GM12865 (cell line): ENCODE data around the gene HMCN1.

Experiments
- DNase-seq: peaks from one replicate; pipeline ENCODE4 v3.0.0; 2010; ENCODE audit warnings: low read depth
- H3K4me3 ChIP-seq: 2 replicates; pipeline ENCODE4 v1.5.1; 2011; ENCODE audit warnings: mild to moderate bottlenecking, low read depth, low read length, control low read depth
- TF ChIP-seq, protein P1 (sequence below): IDR thresholded peaks from 2 replicates; pipeline ENCODE4 v1.5.1; 2011; ENCODE audit warnings: low read length, control low read depth, low read depth, inconsistent platforms; ENCODE audit not compliant: insufficient read depth; ENCODE audit errors: missing control alignments

HMCN1 gene

GRCh38 chr1:186002406-186002805, 268.2 kb downstream of the HMCN1 start:
- H3K4me3 ChIP-seq: no peak overlapping the region
- DNase-seq: no peak
- TF ChIP-seq, protein P1, sequence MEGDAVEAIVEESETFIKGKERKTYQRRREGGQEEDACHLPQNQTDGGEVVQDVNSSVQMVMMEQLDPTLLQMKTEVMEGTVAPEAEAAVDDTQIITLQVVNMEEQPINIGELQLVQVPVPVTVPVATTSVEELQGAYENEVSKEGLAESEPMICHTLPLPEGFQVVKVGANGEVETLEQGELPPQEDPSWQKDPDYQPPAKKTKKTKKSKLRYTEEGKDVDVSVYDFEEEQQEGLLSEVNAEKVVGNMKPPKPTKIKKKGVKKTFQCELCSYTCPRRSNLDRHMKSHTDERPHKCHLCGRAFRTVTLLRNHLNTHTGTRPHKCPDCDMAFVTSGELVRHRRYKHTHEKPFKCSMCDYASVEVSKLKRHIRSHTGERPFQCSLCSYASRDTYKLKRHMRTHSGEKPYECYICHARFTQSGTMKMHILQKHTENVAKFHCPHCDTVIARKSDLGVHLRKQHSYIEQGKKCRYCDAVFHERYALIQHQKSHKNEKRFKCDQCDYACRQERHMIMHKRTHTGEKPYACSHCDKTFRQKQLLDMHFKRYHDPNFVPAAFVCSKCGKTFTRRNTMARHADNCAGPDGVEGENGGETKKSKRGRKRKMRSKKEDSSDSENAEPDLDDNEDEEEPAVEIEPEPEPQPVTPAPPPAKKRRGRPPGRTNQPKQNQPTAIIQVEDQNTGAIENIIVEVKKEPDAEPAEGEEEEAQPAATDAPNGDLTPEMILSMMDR: no peak

DNA sequence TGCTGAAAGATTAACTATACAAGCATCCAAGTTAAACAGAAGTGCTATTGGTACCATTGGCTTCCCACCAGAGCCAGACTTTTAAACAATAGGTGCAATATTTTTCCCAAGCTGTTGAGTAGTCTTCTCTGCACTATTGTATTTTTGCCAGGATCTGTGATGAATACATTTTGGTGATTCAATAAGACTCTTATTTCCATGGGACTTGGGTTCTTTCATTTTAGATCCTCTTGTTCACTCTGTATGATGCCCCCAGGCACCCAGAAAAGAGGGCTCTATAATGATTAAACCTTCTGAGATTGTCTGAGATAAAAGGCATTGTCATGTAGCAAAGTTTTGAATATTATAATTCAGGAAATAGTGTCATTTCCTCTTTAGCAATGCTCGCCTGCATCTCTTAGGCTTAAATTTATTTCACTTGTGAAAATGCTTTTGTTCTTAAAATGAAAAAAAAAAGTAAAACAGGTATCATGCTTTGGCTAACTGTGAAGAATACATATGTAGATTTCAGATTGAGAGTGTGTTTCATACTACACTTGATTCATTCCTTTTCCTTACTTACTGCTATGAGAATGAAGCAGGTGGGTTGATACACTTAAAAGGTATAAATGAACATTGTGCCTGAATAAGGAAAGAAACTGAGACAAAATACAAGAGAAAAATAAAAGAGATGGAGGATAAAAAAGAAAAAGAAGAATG, 275.0 kb downstream of the HMCN1 start:
- TF ChIP-seq, protein P1: no peak
- no peak for DNase-seq
- no peak overlapping the region for H3K4me3 ChIP-seq

DNA sequence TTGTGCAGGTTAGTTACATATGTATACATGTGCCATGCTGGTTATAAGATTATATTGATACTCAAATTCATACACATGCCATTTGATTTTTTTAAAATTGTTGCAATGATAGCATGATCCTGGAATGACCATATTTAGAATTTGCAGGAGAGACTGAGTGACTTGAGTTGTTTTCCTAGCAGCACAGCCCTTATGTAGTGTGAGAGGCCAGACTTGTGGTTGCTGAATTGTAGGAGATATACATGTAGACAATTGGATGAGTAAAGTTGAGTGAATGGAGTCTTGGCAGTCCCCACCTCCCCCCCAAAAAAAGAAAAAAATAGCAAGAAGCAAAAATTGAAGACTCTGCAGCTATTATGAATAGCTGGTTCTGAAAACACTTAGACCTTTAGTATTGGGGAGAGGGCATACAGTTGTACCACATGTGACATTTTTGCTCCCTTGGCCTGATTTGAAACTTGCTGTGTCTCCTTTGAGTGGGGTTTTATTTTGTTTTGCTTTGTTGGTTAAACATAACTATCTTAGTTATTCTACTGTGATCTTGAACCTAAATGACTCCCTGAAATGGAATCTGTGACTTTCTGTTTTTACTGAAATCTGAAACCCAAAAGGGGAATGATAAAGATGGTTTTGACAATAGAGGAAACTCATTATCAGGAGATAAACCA, 280.3 kb downstream of the HMCN1 start:
- TF ChIP-seq, protein P1: no peak
- no peak for DNase-seq
- no peak overlapping the region for H3K4me3 ChIP-seq

GRCh38 chr1:186016856-186017255, 282.7 kb downstream of the HMCN1 start:
- H3K4me3 ChIP-seq: no peak overlapping the region
- TF ChIP-seq, protein P1: no peak
- DNase-seq: no peak

- TF ChIP-seq, protein P1: no peak
- H3K4me3 ChIP-seq: no peak overlapping the region
- DNase-seq: no peak
Measured at GRCh38 chr1:186022184-186022583, 288.0 kb downstream of the HMCN1 start.

GRCh38 chr1:186026946-186027345, 292.8 kb downstream of the HMCN1 start:
- no peak overlapping the region for H3K4me3 ChIP-seq
- DNase-seq: no peak
- TF ChIP-seq, protein P1: no peak
